ENCODE results near the gene TXNDC15.
"Not testable (repeated sequence)": the region's sequence is repeated elsewhere in the genome, so short reads cannot be mapped to it uniquely, and the experiment has no call there.

Gene TXNDC15

DNA sequence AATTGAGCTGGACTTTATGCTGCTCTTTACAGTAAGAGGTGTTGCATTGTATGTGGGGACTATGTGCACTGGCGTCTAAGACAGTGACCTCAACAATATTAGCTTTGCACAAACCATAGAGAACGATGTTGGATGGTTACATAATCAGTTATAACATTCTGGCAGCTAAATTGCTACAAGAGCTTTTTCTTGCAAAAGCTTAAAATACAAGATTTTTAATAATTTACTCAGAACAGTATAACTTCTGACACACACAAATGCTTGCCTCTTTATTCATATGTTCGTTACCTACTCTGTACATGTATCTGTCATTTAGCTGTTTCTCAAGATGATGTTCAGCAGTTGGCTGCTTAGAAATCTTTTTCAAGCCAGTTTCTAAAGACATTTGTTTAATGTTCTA, 16.8 kb upstream of the TXNDC15 start:
- TF ChIP-seq, protein P1, sequence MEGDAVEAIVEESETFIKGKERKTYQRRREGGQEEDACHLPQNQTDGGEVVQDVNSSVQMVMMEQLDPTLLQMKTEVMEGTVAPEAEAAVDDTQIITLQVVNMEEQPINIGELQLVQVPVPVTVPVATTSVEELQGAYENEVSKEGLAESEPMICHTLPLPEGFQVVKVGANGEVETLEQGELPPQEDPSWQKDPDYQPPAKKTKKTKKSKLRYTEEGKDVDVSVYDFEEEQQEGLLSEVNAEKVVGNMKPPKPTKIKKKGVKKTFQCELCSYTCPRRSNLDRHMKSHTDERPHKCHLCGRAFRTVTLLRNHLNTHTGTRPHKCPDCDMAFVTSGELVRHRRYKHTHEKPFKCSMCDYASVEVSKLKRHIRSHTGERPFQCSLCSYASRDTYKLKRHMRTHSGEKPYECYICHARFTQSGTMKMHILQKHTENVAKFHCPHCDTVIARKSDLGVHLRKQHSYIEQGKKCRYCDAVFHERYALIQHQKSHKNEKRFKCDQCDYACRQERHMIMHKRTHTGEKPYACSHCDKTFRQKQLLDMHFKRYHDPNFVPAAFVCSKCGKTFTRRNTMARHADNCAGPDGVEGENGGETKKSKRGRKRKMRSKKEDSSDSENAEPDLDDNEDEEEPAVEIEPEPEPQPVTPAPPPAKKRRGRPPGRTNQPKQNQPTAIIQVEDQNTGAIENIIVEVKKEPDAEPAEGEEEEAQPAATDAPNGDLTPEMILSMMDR (IDR thresholded peaks at IDR 0.05; ENCODE audit: insufficient read depth, low read depth, low read length, missing control alignments) = no peak
- no peak for DNase-seq (ENCODE audit: low read depth)

DNA sequence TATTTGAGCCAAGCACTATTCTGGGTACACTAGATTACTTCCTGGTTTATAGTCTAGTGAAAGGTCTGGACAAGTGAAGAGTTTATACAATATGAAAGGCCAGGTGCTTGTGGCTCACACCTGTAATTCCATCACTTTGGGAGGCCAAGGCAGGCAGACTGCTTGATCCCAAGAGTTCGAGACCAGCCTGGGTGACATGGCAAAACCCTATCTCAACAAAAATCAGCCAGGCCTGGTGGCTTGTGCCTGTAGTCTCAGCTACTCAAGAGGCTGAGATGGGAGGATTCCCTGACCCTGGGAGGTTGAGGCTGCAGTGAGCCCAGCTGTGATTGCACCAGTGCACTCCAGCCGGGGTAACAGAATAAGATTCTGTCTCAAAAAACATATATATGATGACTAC, 9.5 kb upstream of the TXNDC15 start:
- no peak overlapping the region for H3K4me3 ChIP-seq (ENCODE audit: low read length)
- TF ChIP-seq, protein P1 (IDR thresholded peaks at IDR 0.05; ENCODE audit: insufficient read depth, low read depth, low read length, missing control alignments) = no peak
- DNase-seq (ENCODE audit: low read depth) = no peak

More for the DNA sequence above, 16.8 kb upstream of the TXNDC15 start:
- no peak overlapping the region for H3K4me3 ChIP-seq (ENCODE audit: low read length)

DNA sequence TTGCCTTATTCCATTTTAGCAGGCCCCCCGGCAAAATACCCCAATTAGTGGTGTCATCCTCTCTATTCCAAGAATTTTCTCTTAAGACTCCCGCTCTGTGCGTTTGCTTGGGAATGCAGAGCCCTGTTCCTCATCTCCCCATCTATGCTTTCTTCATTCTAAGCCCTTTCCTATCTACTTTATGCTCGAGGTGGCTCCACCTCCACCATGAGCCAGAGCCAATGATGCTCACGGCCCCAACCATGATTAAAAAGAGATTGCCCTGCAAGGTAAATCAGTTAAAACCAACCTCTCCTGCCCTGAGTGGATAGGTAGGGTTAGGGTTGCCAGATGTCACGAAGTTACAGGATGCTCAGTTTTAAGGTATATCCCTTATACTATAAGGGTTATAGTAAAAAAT, 677 bp upstream of the TXNDC15 start:
- H3K4me3 ChIP-seq (ENCODE audit: low read length) = peak overlapping the region; percentile 72
- TF ChIP-seq, protein P1 (IDR thresholded peaks at IDR 0.05; ENCODE audit: insufficient read depth, low read depth, low read length, missing control alignments) = no peak
- no peak for DNase-seq (ENCODE audit: low read depth)

DNA sequence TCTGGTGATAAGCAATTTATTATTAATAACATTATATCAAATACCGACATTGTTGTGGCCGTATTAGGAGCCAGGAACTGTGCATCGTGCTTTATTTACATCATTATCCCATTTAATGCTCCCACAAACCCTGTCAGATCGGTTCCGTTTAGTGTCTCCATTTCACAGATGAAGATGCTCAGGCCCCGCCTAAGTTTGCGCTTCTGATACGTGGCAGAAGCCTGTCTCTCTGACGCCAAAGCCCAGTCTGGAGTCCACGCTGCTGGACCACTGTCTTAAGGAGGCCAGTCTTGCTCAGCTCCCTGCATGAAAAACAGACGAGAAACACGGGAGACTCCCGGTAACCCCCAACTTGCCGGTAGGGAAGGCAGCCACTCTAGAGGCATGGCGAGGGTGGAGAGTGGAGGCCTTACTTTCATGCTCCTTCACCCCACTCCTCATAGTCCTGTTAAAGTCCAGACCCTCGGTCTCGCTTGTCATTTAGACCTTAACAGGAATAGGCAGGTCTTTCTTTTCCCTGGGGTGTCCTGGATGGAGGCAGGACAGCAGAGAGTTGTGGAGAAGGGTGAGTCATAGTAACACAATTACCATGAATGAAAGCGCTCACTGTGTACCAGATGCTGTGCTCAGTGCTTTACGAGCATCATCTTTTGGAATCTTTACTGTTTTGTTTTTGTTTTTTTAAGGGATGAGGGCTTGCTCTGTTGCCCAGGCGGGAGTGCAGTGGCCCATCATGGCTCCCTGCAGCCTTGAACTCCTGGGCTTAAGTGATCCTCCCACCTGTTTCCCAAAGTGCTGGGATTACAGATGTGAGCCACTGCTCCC, 872 bp downstream of the TXNDC15 start:
- DNase-seq (ENCODE audit: low read depth) = peak; percentile 65
- TF ChIP-seq, protein P1 (IDR thresholded peaks at IDR 0.05; ENCODE audit: insufficient read depth, low read depth, low read length, missing control alignments) = no peak
- H3K4me3 ChIP-seq (ENCODE audit: low read length) = peak overlapping the region; percentile 72

DNA sequence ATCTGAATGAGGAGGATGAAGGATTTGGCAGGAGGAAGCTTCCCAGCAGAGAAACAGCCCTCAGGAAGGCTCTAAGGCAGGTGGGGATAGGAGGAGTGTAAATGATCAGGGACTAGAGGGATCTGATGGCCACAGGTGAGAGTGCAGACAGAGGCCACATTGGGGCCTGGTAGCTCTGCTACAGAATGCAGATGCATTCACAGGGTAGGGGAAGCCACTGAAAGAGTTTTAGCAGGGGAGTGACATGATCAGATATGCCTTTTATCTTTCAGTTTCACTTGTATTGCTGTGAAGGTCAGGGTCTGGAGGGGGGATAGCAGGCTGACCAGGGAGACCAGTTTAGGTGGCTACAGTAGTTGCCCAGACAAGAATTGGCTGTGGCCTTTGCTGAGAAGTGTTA, 3.0 kb downstream of the TXNDC15 start:
- TF ChIP-seq, protein P1 (IDR thresholded peaks at IDR 0.05; ENCODE audit: insufficient read depth, low read depth, low read length, missing control alignments) = no peak
- no peak for DNase-seq (ENCODE audit: low read depth)
- H3K4me3 ChIP-seq (ENCODE audit: low read length) = no peak overlapping the region

DNA sequence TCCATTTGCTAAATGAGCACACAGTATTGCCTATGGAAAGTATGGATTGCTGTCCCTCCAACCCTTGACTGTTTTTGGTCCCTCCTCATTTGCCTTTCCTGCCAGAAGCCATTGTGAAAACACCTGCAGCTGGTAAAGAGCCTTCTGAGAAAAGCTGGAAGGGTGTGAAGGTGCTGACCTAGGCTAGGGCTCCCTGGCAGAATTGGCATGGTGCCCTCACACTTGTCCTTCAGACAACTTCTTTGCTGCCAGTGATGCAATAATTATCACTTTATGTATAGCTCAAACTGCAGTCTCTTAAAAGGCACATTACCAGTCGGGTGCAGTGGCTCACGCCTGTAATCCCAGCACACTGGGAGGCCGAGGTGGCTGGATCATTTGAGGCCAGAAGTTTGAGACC, 4.2 kb downstream of the TXNDC15 start:
- TF ChIP-seq, protein P1 (IDR thresholded peaks at IDR 0.05; ENCODE audit: insufficient read depth, low read depth, low read length, missing control alignments) = no peak
- DNase-seq (ENCODE audit: low read depth) = no peak
- H3K4me3 ChIP-seq (ENCODE audit: low read length) = no peak overlapping the region

DNA sequence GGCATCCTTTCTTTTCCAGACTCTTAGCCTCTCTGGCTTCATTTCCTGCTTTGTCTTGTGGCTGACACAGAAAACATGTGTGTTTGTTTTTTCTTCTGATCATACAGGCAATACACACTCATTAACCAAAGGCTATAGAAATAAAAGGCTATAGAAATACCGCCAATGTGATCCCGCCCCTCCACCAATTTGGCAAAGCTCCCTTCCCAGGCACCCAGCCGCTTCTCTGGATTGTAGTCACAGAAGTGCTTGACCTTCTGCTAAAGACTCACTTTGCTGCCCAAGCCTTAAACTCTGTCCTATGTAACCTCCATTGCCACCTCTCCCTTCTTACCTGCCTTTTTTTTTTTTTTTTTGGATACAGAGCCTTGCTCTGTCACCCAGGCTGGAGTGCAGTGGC, 5.3 kb downstream of the TXNDC15 start:
- TF ChIP-seq, protein P1 (IDR thresholded peaks at IDR 0.05; ENCODE audit: insufficient read depth, low read depth, low read length, missing control alignments) = no peak
- DNase-seq (ENCODE audit: low read depth) = no peak

DNA sequence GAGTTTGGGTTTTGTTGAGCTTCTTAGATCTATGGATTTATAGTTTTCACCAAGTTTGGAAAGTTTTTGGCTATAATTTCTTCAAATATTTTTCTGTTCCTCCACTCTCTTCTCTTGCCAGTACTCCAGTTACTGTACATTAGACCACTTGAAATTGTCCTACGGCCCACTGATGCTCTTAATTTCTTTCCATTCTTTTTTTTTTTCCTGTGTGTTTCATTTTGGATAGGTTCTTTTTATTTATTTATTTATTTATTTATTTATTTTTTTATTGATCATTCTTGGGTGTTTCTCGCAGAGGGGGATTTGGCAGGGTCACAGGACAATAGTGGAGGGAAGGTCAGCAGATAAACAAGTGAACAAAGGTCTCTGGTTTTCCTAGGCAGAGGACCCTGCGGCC, 6.8 kb downstream of the TXNDC15 start:
- H3K4me3 ChIP-seq (ENCODE audit: low read length); DNase-seq (ENCODE audit: low read depth): not testable (repeated sequence)

More for the DNA sequence above, 5.3 kb downstream of the TXNDC15 start:
- H3K4me3 ChIP-seq (ENCODE audit: low read length) = no peak overlapping the region

DNA sequence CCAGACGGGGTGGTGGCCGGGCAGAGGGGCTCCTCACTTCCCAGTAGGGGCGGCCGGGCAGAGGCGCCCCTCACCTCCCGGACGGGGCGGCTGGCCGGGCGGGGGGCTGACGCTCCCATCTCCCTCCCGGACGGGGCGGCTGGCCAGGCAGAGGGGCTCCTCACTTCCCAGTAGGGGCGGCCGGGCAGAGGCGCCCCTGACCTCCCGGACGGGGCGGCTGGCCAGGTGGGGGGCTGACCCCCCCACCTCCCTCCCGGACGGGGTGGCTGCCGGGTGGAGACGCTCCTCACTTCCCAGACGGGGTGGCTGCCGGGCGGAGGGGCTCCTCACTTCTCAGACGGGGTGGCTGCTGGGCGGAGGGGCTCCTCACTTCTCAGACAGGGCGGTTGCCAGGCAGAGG, 7.5 kb downstream of the TXNDC15 start:
- not testable (repeated sequence) for H3K4me3 ChIP-seq (ENCODE audit: low read length); DNase-seq (ENCODE audit: low read depth)

Data from epithelial cell of esophagus (primary cell).